Ammon's horn (tissue), 1 donor: Measurements from ENCODE around the gene TFEB.

Experiments
- DNase-seq: peaks from one replicate; pipeline ENCODE4 v3.0.0-alpha.2; 2016; ENCODE audit warnings: low spot score

Gene TFEB

GRCh38 chr6:41722969-41723529 lies 12.4 kb downstream of the TFEB start:
- DNase-seq: no peak

- DNase-seq: no peak
Measured at GRCh38 chr6:41721414-41721813, 14.0 kb downstream of the TFEB start.

- no peak for DNase-seq
Measured at GRCh38 chr6:41720783-41721182, 14.6 kb downstream of the TFEB start.

- no peak for DNase-seq
Measured at GRCh38 chr6:41720262-41720620, 15.2 kb downstream of the TFEB start.

- DNase-seq: no peak
Measured at GRCh38 chr6:41719436-41720261, 15.8 kb downstream of the TFEB start.

- DNase-seq: no peak
Measured at GRCh38 chr6:41718828-41719227, 16.6 kb downstream of the TFEB start.

- DNase-seq: no peak
Measured at GRCh38 chr6:41717392-41717736, 18.0 kb downstream of the TFEB start.

GRCh38 chr6:41716516-41717391 lies 18.7 kb downstream of the TFEB start:
- no peak for DNase-seq

GRCh38 chr6:41715795-41716515 lies 19.5 kb downstream of the TFEB start:
- DNase-seq: no peak

- no peak for DNase-seq
Measured at GRCh38 chr6:41714556-41715273, 20.7 kb downstream of the TFEB start.

GRCh38 chr6:41713650-41714291 lies 21.6 kb downstream of the TFEB start:
- no peak for DNase-seq

- DNase-seq: peak; percentile 83
Measured at GRCh38 chr6:41713159-41713649, 22.2 kb downstream of the TFEB start.

GRCh38 chr6:41712651-41713103 lies 22.7 kb downstream of the TFEB start:
- peak; percentile 97 for DNase-seq

- DNase-seq: no peak
Measured at GRCh38 chr6:41711323-41712038, 23.9 kb downstream of the TFEB start.

GRCh38 chr6:41709375-41709774 lies 26.0 kb downstream of the TFEB start:
- no peak for DNase-seq

GRCh38 chr6:41708856-41709255 lies 26.6 kb downstream of the TFEB start:
- DNase-seq: no peak

- DNase-seq: peak; percentile 74
Measured at GRCh38 chr6:41707565-41708200, 27.7 kb downstream of the TFEB start.

- DNase-seq: peak; percentile 86
Measured at GRCh38 chr6:41706876-41707564, 28.4 kb downstream of the TFEB start.
